Stimulated activated CD4-positive, alpha-beta T cell treated with anti-CD3 and anti-CD28 coated beads, Interleukin-1b, Interleukin-23, amount 100 ng/mL, for 48 hours (primary cell): ENCODE data around the gene MMP13.
"Not testable (repeated sequence)": the region's sequence is repeated elsewhere in the genome, so short reads cannot be mapped to it uniquely, and the experiment has no call there.

Experiments used
- DNase-seq: peaks from one replicate; pipeline ENCODE4 v3.0.0-alpha.2; 2020

The MMP13 gene

DNA sequence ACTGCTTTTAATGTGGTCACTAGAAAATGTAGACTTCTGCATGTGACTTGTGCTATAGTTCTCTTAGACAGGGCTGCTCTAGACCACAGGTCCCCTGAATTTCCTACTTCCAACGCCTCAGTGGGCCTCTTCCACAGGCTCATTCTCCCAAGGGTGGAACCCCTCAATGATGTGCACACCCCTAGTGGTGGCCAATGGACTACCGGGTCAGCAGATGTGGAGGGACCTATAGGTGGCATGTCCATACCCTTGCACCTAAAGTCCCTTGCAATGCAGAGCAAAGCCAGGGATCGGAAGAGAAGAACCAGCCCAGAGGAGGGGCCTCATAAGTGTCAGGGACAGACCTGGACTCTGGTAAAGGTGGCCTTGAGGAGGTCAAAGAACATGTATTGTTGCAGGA, 20.0 kb downstream of the MMP13 start:
- no peak for DNase-seq

GRCh38 chr11:102934735-102935134, 20.8 kb downstream of the MMP13 start:
- no peak for DNase-seq

- DNase-seq: no peak
Measured at GRCh38 chr11:102933627-102934026, 21.9 kb downstream of the MMP13 start.

- DNase-seq: no peak
Measured at GRCh38 chr11:102932678-102933077, 22.9 kb downstream of the MMP13 start.

DNA sequence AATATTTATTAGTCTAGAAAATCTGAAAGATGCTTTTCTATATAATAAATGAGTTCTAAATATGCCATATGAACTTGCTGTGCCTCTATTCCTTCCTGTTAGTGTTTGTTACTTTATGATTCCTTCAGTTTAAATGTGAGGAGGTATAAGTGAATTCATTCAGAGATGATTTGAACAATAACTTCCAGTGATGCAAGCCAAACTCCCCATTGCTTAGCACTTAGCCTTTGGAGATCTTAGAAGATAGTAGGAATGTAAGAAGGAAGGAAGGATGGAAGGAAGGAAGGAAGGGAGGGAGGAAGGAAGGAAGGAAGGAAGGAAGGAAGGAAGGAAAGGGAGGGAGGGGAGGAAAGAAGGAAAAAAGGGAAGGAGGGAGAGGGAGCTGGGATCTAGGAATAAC, 25.1 kb downstream of the MMP13 start:
- DNase-seq: no peak

DNA sequence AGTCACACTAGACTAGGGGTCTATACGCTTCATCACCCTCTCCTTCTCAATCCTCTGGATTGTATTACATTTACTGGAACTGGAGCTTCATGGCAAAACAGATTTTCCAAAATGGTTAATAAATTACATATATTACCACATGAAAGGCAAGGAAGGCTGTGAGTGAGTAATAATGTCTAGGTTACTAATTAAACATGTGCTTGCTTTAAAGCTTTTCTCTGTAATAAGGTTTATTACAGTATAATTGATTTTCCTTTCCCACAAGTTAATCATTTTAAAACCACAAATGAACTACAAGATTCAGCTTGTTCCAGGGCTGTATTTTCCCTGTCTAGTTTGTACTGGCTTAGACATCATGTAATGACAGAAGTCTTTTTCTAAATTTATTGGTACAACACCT, 25.6 kb downstream of the MMP13 start:
- DNase-seq: no peak

GRCh38 chr11:102929166-102929565, 26.4 kb downstream of the MMP13 start:
- DNase-seq: no peak

- no peak for DNase-seq
Measured at GRCh38 chr11:102928247-102928646, 27.3 kb downstream of the MMP13 start.

GRCh38 chr11:102927624-102927990, 27.9 kb downstream of the MMP13 start:
- no peak for DNase-seq

GRCh38 chr11:102926961-102927623, 28.4 kb downstream of the MMP13 start:
- DNase-seq: no peak

DNA sequence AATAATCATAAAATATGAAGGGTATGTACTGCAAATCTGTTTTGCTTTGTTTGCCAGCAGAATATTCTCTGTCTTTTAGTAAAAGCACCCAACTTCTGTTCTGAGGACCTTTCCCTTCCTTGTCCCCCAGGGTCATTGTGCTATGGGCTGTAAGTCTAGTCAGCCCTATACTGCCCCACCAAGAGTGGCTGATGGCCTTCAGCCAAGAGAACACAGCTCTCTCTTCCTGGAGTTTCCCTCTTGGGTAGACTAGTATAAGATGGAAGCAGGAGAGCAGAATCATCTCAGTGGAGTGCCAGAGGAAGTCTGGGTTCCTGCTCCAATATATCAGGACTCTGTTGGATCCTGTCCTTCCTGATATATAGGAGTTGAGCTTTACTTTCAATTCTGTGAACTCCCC, 29.0 kb downstream of the MMP13 start:
- no peak for DNase-seq

- DNase-seq: no peak
Measured at GRCh38 chr11:102925988-102926387, 29.5 kb downstream of the MMP13 start.

DNA sequence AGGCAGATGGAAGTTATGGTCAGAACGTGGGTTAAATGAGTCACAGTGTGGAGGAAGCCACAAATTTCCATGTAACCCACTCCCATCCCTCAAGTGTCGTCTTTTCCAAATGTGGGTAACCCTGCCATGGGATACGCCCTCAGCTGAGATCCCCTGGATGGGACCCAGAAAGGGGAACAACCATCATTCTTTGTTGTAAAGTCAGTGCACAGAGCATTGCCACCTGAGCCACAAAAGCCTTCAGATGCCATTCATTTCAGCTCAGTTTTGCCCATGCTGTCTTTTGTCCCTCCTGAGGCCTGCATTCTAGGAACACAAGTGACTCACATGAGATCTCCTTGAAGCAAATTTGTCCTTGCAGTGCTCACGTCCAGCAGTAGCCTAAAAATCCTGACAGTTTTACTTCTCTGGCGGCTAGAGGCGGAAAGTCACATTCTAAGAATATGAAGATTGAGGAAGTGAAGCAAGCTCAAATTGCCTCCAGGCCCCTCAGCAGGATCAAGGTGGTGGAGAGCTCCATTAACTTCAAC, 30.6 kb downstream of the MMP13 start:
- no peak for DNase-seq

GRCh38 chr11:102921587-102922220, 33.8 kb downstream of the MMP13 start:
- no peak for DNase-seq

GRCh38 chr11:102920118-102920684, 35.3 kb downstream of the MMP13 start:
- no peak for DNase-seq

DNA sequence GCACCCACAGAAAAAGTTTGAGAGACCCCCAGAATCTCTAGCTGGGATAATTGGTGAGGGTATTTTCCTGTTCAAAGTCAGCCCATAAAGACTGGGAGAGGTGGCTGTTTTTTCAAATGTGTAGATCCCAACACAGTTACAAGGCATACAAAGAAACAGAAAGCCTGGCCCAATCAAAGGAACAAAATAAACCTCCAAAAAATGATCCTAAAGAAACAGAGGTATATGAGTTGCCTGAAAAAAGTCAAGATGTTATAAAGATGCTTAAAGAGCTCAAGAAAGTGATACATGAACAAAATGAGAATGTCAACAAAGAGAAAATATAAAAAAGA, 40.5 kb downstream of the MMP13 start:
- no peak for DNase-seq

DNA sequence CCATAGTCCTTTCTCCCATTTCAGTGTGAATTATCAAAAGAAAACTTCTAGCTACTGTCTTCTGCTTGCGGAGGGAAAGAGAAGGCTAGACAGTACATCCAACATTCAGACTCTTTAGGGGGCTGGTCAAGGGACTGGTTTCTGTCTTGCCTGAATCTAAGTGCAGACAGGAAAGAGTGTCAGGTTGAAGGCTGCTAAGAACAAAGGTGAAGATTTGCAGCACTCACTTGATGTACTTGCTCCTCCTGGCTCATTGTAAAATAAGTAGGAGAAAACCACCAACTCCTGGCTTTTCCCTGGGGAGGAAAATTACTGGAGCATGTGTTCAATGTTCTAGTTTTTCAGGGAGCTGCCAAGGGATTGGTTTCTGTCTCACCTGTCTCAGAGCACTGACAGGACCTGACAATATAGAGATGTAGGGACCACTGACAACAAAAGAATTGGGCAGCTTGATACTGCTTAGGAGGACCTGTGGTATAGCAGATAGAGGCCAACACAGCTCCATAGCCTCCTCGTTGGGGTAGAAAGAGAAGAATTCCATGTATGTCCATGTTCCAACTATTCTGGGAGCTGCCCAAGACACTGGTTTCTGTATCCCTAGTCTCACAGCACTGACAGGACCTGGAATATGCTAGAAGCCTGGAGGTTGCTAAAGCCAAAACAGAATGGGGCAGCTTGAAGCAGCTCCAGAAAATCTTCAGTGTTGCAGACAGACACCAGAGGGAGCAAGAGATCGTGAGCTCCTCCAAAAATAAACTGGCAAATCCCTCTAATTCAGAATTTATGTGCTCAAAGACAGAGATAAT, 41.1 kb downstream of the MMP13 start:
- no peak for DNase-seq

- no peak for DNase-seq
Measured at GRCh38 chr11:102912482-102912830, 43.1 kb downstream of the MMP13 start.

GRCh38 chr11:102911758-102912481, 43.6 kb downstream of the MMP13 start:
- DNase-seq: no peak

- DNase-seq: not testable (repeated sequence)
Measured at GRCh38 chr11:102905848-102906247, 49.7 kb downstream of the MMP13 start.

DNA sequence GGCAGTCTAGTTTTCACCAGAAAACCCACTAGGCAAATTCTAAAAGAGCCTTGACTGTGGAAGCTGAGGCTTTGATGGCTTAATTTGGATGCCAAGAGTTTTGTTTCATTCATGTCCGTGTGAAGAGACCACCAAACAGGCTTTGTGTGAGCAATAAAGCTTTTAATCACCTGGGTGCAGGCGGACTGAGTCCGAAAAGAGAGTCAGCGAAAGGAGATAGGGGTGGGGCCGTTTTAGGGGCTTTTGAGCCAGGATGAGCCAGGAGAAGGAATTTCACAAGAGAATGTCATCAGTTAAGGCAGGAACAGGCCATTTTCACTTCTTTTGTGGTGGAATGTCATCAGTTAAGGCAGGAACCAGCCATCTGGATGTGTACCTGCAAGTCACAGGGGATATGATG, 51.6 kb downstream of the MMP13 start:
- not testable (repeated sequence) for DNase-seq

GRCh38 chr11:102900346-102900745, 55.2 kb downstream of the MMP13 start:
- DNase-seq: no peak
